ENCODE measurements around the gene NDUFS8. TPM values are rescaled to one million over a fixed set of nuclear protein-coding genes. Genes with fewer than 3 reads are reported as not detected.

NDUFS8 gene
- total and polyA plus RNA-seq, 4 donors = 61.2 to 148 (median 106) TPM

DNA sequence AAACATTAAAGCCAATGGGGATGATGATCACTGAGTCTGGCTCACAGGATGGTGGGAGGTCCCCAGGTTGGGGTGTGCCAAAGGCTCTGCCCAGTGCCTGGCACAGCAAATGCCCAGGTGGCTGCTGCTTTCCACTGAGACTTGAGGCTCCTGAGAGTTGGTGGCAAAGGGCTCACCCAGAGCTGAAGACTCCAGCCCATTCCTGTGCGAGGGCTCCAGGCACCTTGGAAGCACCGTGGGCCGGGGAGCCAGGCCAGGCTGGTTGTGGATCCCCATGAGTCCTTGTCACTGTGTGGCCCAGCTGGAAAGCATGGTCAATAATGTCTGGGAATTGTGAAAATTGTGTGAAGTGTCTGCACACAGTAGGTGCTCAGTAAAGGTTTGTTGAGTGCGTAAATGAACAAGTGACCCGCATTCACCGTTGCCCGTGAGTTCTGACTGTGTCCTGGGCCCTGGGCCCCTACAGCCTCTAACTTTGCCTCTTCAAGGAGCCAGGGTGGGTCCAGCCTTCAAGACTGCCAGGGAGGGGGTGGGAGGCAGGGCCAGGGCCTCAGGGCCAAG is 23.8 kb upstream of the NDUFS8 start:
- Histone ChIP-seq H3K4me3 (ENCODE audit: low read depth in 1 of 3, low read length in 3 of 3) (no peak overlapping the region), H3K27me3 (ENCODE audit: control insufficient read depth in 4 of 4, insufficient read depth in 4 of 4, low read length in 3 of 4) (no peaks in the 10 kb centered on the region), H3K9me3 (ENCODE audit: control insufficient read depth in 4 of 4, low read length in 3 of 4) (no peaks in the 10 kb centered on the region), H3K36me3 (ENCODE audit: control insufficient read depth in 4 of 4, insufficient read depth in 3 of 4, low read depth in 1 of 4, low read length in 3 of 4) (no peaks in the 10 kb centered on the region), H3K4me1 (ENCODE audit: control insufficient read depth in 4 of 4, insufficient read depth in 4 of 4, low read length in 3 of 4) (peaks cover 5 to 34% (median 24%) of the 10 kb centered on the region in 4 donors), H3K9ac (ENCODE audit: low read depth in 1 of 2, low read length in 2 of 2) (no peak overlapping the region), H3K27ac (ENCODE audit: low read depth in 1 of 2, low read length in 2 of 2) (no peak overlapping the region)
- TF ChIP-seq FOXA2 (IDR thresholded peaks at IDR 0.05) (no peak), HNF4G (IDR thresholded peaks at IDR 0.05) (no peak), SP1 (IDR thresholded peaks at IDR 0.05) (no peak), JUND (IDR thresholded peaks at IDR 0.05) (no peak), HNF4A (conservative IDR thresholded peaks at IDR 0.05) (no peak), YY1 (IDR thresholded peaks at IDR 0.05) (no peak), GABPA (IDR thresholded peaks at IDR 0.05 in 1 of 2, conservative IDR thresholded peaks at IDR 0.05 in 1 of 2) (no peak), RAD21 (IDR thresholded peaks at IDR 0.05) (no peak)
- TF ChIP-seq, protein P1, sequence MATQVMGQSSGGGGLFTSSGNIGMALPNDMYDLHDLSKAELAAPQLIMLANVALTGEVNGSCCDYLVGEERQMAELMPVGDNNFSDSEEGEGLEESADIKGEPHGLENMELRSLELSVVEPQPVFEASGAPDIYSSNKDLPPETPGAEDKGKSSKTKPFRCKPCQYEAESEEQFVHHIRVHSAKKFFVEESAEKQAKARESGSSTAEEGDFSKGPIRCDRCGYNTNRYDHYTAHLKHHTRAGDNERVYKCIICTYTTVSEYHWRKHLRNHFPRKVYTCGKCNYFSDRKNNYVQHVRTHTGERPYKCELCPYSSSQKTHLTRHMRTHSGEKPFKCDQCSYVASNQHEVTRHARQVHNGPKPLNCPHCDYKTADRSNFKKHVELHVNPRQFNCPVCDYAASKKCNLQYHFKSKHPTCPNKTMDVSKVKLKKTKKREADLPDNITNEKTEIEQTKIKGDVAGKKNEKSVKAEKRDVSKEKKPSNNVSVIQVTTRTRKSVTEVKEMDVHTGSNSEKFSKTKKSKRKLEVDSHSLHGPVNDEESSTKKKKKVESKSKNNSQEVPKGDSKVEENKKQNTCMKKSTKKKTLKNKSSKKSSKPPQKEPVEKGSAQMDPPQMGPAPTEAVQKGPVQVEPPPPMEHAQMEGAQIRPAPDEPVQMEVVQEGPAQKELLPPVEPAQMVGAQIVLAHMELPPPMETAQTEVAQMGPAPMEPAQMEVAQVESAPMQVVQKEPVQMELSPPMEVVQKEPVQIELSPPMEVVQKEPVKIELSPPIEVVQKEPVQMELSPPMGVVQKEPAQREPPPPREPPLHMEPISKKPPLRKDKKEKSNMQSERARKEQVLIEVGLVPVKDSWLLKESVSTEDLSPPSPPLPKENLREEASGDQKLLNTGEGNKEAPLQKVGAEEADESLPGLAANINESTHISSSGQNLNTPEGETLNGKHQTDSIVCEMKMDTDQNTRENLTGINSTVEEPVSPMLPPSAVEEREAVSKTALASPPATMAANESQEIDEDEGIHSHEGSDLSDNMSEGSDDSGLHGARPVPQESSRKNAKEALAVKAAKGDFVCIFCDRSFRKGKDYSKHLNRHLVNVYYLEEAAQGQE (IDR thresholded peaks at IDR 0.05) = no peak
- TF ChIP-seq, protein P2, sequence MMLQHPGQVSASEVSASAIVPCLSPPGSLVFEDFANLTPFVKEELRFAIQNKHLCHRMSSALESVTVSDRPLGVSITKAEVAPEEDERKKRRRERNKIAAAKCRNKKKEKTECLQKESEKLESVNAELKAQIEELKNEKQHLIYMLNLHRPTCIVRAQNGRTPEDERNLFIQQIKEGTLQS (IDR thresholded peaks at IDR 0.05) = no peak
- TF ChIP-seq, protein P3, sequence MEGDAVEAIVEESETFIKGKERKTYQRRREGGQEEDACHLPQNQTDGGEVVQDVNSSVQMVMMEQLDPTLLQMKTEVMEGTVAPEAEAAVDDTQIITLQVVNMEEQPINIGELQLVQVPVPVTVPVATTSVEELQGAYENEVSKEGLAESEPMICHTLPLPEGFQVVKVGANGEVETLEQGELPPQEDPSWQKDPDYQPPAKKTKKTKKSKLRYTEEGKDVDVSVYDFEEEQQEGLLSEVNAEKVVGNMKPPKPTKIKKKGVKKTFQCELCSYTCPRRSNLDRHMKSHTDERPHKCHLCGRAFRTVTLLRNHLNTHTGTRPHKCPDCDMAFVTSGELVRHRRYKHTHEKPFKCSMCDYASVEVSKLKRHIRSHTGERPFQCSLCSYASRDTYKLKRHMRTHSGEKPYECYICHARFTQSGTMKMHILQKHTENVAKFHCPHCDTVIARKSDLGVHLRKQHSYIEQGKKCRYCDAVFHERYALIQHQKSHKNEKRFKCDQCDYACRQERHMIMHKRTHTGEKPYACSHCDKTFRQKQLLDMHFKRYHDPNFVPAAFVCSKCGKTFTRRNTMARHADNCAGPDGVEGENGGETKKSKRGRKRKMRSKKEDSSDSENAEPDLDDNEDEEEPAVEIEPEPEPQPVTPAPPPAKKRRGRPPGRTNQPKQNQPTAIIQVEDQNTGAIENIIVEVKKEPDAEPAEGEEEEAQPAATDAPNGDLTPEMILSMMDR (IDR thresholded peaks at IDR 0.05; ENCODE audit: low read depth, low read length, missing input control) = no peak
- no peak for DNase-seq (ENCODE audit: low spot score)
- WGBS = 98% methylated on average over 7 of the region's 7 CpGs

DNA sequence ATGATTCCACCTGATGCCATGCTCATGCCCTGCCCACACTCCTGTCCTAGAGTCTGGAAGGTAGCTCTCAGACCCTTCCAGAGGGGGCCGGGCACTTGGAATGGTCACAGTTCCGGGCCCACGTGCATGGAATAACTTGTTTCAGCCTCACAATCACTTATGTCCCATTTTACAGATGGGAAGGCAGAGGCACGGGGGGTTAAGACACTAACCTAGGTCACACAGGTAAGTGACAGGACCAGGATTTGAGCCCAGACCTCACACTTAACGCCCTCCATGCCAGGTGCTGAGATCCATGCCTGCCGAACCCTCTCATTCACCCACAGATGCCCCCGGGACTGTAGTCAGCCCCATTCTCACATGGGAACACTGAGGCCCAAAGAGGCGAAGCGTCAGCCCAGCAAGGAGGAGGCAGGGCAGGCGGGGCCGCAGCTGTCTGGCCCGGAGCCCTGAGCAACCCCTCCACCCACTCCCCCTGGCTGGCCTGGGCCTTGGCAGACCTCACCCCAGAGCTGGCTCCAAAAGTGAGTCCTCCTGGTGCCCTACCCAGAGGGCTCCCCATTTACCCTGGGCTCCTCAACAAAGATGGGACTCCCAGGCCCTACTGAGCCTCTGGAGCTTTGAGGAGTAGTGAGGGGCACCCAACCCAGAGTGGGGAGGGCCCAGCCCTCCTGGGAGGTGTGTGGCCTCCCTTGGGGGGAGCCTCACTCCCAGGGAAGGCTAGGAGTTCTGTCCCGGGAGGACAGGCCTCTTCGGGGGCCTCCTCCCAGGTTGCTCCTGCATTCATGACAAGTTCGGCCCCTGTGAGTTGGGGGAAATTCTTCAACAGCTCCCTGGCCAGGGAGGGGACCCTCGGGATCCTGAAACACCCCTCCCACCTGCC is 22.7 kb upstream of the NDUFS8 start:
- no peak overlapping the region for H3K27ac ChIP-seq (ENCODE audit: low read depth in 1 of 2, low read length in 2 of 2)
- no peak for DNase-seq (ENCODE audit: low spot score)
- no peaks in the 10 kb centered on the region for H3K9me3 ChIP-seq (ENCODE audit: control insufficient read depth in 4 of 4, low read length in 3 of 4)
- H3K4me3 ChIP-seq (ENCODE audit: low read depth in 1 of 3, low read length in 3 of 3) = no peak overlapping the region
- WGBS = 92% methylated on average over 16 of the region's 16 CpGs
- H3K36me3 ChIP-seq (ENCODE audit: control insufficient read depth in 4 of 4, insufficient read depth in 3 of 4, low read depth in 1 of 4, low read length in 3 of 4) = no peaks in the 10 kb centered on the region
- peaks cover 5 to 34% (median 22%) of the 10 kb centered on the region in 4 donors for H3K4me1 ChIP-seq (ENCODE audit: control insufficient read depth in 4 of 4, insufficient read depth in 4 of 4, low read length in 3 of 4)
- H3K27me3 ChIP-seq (ENCODE audit: control insufficient read depth in 4 of 4, insufficient read depth in 4 of 4, low read length in 3 of 4) = no peaks in the 10 kb centered on the region
- no peak overlapping the region for H3K9ac ChIP-seq (ENCODE audit: low read depth in 1 of 2, low read length in 2 of 2)
- no peak for TF ChIP-seq YY1 (IDR thresholded peaks at IDR 0.05)
- TF ChIP-seq, protein P1 (IDR thresholded peaks at IDR 0.05) = no peak
- no peak for TF ChIP-seq HNF4G (IDR thresholded peaks at IDR 0.05)
- TF ChIP-seq, protein P3 (IDR thresholded peaks at IDR 0.05; ENCODE audit: low read depth, low read length, missing input control) = no peak
- TF ChIP-seq, protein P2 (IDR thresholded peaks at IDR 0.05) = no peak
- TF ChIP-seq HNF4A (conservative IDR thresholded peaks at IDR 0.05) = no peak
- TF ChIP-seq SP1 (IDR thresholded peaks at IDR 0.05) = no peak
- no peak for TF ChIP-seq RXRA (IDR thresholded peaks at IDR 0.05)
- no peak for TF ChIP-seq RAD21 (IDR thresholded peaks at IDR 0.05)
- TF ChIP-seq EGR1 (IDR thresholded peaks at IDR 0.05; ENCODE audit: low read depth in 2 of 2) = no peak
- no peak for TF ChIP-seq NR2F2 (IDR thresholded peaks at IDR 0.05)
- no peak for TF ChIP-seq FOXA1 (IDR thresholded peaks at IDR 0.05)
- TF ChIP-seq TAF1 (conservative IDR thresholded peaks at IDR 0.05) = no peak
- no peak for TF ChIP-seq FOXA2 (IDR thresholded peaks at IDR 0.05)
- TF ChIP-seq, protein P4, sequence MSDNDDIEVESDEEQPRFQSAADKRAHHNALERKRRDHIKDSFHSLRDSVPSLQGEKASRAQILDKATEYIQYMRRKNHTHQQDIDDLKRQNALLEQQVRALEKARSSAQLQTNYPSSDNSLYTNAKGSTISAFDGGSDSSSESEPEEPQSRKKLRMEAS (IDR thresholded peaks at IDR 0.05) = no peak

All from liver (tissue), 9 donors.